Upper lobe of left lung (tissue), 4 donors: Measurements from ENCODE around the gene SFMBT2.

Source experiments
- CTCF ChIP-seq, 6 experiments: fragments of 450-650 bp in 4 of 6; fragments of 200-600 bp in 2 of 6; sonication (generic) in 2 of 6; IDR thresholded peaks; one replicate each; pipeline ENCODE4 v1.5.1; 2016 to 2019; ENCODE audit warnings: antibody characterized with exemption in 6 of 6
- EP300 ChIP-seq, 4 donors: sonication (generic); formaldehyde crosslinking; IDR thresholded peaks; one replicate each; pipeline ENCODE4 v1.5.1; 2017; ENCODE audit warnings: antibody characterized with exemption in 4 of 4, control low read depth in 2 of 4
- POLR2A ChIP-seq, 4 donors: fragments of 450-650 bp; IDR thresholded peaks; one replicate each; pipeline ENCODE4 v1.5.1; 2016 to 2017; ENCODE audit warnings: antibody characterized with exemption in 4 of 4, mild to moderate bottlenecking in 2 of 4
- POLR2AphosphoS5 ChIP-seq, 2 donors: sonication (generic); formaldehyde crosslinking; IDR thresholded peaks; one replicate each; pipeline ENCODE4 v1.5.1; 2017; ENCODE audit warnings: antibody characterized with exemption in 2 of 2

- TF ChIP-seq CTCF (IDR thresholded peaks at IDR 0.05) (no peak), POLR2A (IDR thresholded peaks at IDR 0.05) (no peak), EP300 (IDR thresholded peaks at IDR 0.05) (no peak), POLR2AphosphoS5 (IDR thresholded peaks at IDR 0.05) (no peak)
Measured at GRCh38 chr10:7152982-7153381, 257.9 kb downstream of the SFMBT2 start.
